Measurements from ENCODE around the gene GPR137. TPM values are rescaled to one million over a fixed set of nuclear protein-coding genes. Genes with fewer than 3 reads are reported as not detected.
A peak's percentile ranks its signal among the peaks of the same experiment; 100 is the strongest.

GPR137 gene
- total and polyA plus RNA-seq, 9 of the 15 experiments (the other 6 are each of a cell fraction or from before 2014, with no cell fraction given): 0.32 to 26.7 (median 10.7) TPM

- TF ChIP-seq MLX (CRISPR knock-in tag; conservative IDR thresholded peaks at IDR 0.05) (no peak), BCL6 (CRISPR knock-in tag; IDR thresholded peaks at IDR 0.05) (no peak), GABPB1 (CRISPR knock-in tag; IDR thresholded peaks at IDR 0.05) (no peak), E2F5 (CRISPR knock-in tag; IDR thresholded peaks at IDR 0.05) (no peak), RREB1 (CRISPR knock-in tag; IDR thresholded peaks at IDR 0.05) (no peak), RBBP5 (IDR thresholded peaks at IDR 0.05; ENCODE audit: borderline replicate concordance, insufficient read depth, low read length, poor library complexity, severe bottlenecking) (no peak), CREB5 (CRISPR knock-in tag; IDR thresholded peaks at IDR 0.05) (no peak), TSC22D4 (tag; IDR thresholded peaks at IDR 0.05) (no peak), XRCC5 (IDR thresholded peaks at IDR 0.05; ENCODE audit: low read depth, low read length) (no peak), ILK (tag; IDR thresholded peaks at IDR 0.05; ENCODE audit: borderline replicate concordance, low read depth) (no peak), RB1 (IDR thresholded peaks at IDR 0.05; ENCODE audit: low read depth) (peak; percentile 15; the same call in 1 of the 2 replicates), ZFP91 (CRISPR knock-in tag; IDR thresholded peaks at IDR 0.05) (no peak), CXXC5 (CRISPR knock-in tag; IDR thresholded peaks at IDR 0.05) (peak; percentile 80), THAP12 (CRISPR knock-in tag; IDR thresholded peaks at IDR 0.05) (peak; percentile 55; the same call in 1 of the 2 replicates)
Measured at GRCh38 chr11:64305075-64305690, 19.5 kb downstream of the GPR137 start, which contains the start of gene ESRRA (continued).
